WI38 (cell line): Measurements from ENCODE around the gene NAV2.

ENCODE experiments used
- H3K4me3 ChIP-seq: 2 replicates; pipeline ENCODE4 v1.5.1; 2011; ENCODE audit warnings: low read depth, mild to moderate bottlenecking, control low read depth, low read length
- CTCF ChIP-seq: IDR thresholded peaks from 2 replicates; pipeline ENCODE4 v1.5.1; 2012; ENCODE audit warnings: low read depth, mild to moderate bottlenecking, control low read depth, low read length

Gene NAV2

GRCh38 chr11:20023082-20023426 is 310.4 kb downstream of the NAV2 start:
- H3K4me3 ChIP-seq, result peak overlapping the region; percentile 20; the same call in 1 of the 2 replicates
- TF ChIP-seq CTCF, result no peak

GRCh38 chr11:20024172-20024935 is 311.7 kb downstream of the NAV2 start:
- no peak for TF ChIP-seq CTCF
- no peak overlapping the region for H3K4me3 ChIP-seq

- no peak for TF ChIP-seq CTCF
- no peak overlapping the region for H3K4me3 ChIP-seq
Observed at GRCh38 chr11:20025332-20025840, 312.7 kb downstream of the NAV2 start.

- no peak overlapping the region for H3K4me3 ChIP-seq
- no peak for TF ChIP-seq CTCF
Observed at GRCh38 chr11:20026629-20027555, 314.3 kb downstream of the NAV2 start.

- TF ChIP-seq CTCF, result no peak
- no peak overlapping the region for H3K4me3 ChIP-seq
Observed at GRCh38 chr11:20027556-20028013, 314.9 kb downstream of the NAV2 start.

GRCh38 chr11:20029193-20029592 is 316.6 kb downstream of the NAV2 start:
- no peak for TF ChIP-seq CTCF
- no peak overlapping the region for H3K4me3 ChIP-seq
